RWPE1 (cell line): Measurements from ENCODE around the gene WDR7.

Experiments
- CTCF ChIA-PET: fragments of 350-600 bp; sonication (Branson Sonifier 250); formaldehyde crosslinking; extraction: SDS; loops from one replicate; lab custom pipeline; 2021; lab: Yijun Ruan, JAX
- POLR2A ChIA-PET: fragments of 400-600 bp; formaldehyde crosslinking; extraction: SDS; loops from one replicate; lab custom pipeline; 2020; ENCODE audit warnings: antibody characterized with exemption; ENCODE audit not compliant: low non-redundant PET; lab: Yijun Ruan, JAX
- DNase-seq: peaks from one replicate; pipeline ENCODE4 v3.0.0; 2012; ENCODE audit warnings: low spot score
- H3K27ac ChIP-seq: fragments of 450-650 bp; 2 replicates; pipeline ENCODE4 v1.5.1; 2017
- CTCF ChIP-seq: fragments of 450-650 bp; conservative IDR thresholded peaks from 2 replicates; pipeline ENCODE4 v1.5.1; 2017; ENCODE audit warnings: low read depth, mild to moderate bottlenecking

Gene WDR7

GRCh38 chr18:56684277-56684676 is 33.1 kb downstream of the WDR7 start:
- POLR2A ChIA-PET: interaction anchor here (0.6 kb wide), 1 partner anchor 12 kb away, joined by 3 read pairs; no protein-coding TSS in a partner anchor
- TF ChIP-seq CTCF: no peak
- DNase-seq: no peak
- no peak overlapping the region for H3K27ac ChIP-seq
- CTCF ChIA-PET: no interaction called here

- ChIA-PET CTCF (no interaction called here), POLR2A (no interaction called here)
- TF ChIP-seq CTCF: no peak
- no peak for DNase-seq
- no peak overlapping the region for H3K27ac ChIP-seq
Measured at GRCh38 chr18:56691530-56691929, 40.4 kb downstream of the WDR7 start.

- CTCF ChIA-PET: interaction anchor here (0.6 kb wide), 1 partner anchor 99 kb away, joined by 3 read pairs; no protein-coding TSS in a partner anchor
- no peak for DNase-seq
- no peak overlapping the region for H3K27ac ChIP-seq
- POLR2A ChIA-PET: no interaction called here
- TF ChIP-seq CTCF: no peak
Measured at GRCh38 chr18:56696966-56697365, 45.8 kb downstream of the WDR7 start.

- peak; percentile 34 for TF ChIP-seq CTCF
- H3K27ac ChIP-seq: no peak overlapping the region
- DNase-seq: peak; percentile 0
- CTCF ChIA-PET: no interaction called here
- POLR2A ChIA-PET: no interaction called here
Measured at GRCh38 chr18:56702946-56703345, 51.8 kb downstream of the WDR7 start.

GRCh38 chr18:56709463-56709862 is 58.3 kb downstream of the WDR7 start:
- no peak overlapping the region for H3K27ac ChIP-seq
- peak; percentile 52 for DNase-seq
- ChIA-PET CTCF (no interaction called here), POLR2A (no interaction called here)
- TF ChIP-seq CTCF: peak; percentile 39

- no peak for DNase-seq
- no peak overlapping the region for H3K27ac ChIP-seq
- no peak for TF ChIP-seq CTCF
- POLR2A ChIA-PET: no interaction called here
- CTCF ChIA-PET: interaction anchor here (0.6 kb wide), 1 partner anchor 241 kb away, joined by 3 read pairs; no protein-coding TSS in a partner anchor
Measured at GRCh38 chr18:56711708-56712445, 60.7 kb downstream of the WDR7 start.
